ENCODE data around the gene FHIT.

DNA sequence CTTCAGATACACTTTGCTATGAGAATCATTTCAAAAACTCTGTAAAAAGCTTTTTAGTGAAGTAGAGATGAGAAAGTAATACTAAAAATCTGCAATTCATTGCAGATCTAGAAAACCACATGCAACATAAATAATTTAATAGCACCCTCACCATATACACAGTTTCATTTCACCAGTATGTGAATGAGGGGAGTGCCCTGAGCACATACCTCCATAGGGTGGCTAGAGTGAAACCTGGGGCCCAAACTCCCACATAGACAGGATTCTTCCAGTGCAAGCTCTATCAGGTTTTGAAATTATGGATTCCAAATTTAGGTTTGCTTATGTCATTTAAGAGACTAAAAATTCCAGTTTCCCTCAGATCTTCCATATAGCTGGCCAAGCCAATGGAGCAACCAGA lies 1228.1 kb downstream of the FHIT start:
- TF ChIP-seq POLR2A (IDR thresholded peaks at IDR 0.05): no peak
- TF ChIP-seq EP300 (IDR thresholded peaks at IDR 0.05; ENCODE audit: low read depth): no peak
- TF ChIP-seq, protein P1, sequence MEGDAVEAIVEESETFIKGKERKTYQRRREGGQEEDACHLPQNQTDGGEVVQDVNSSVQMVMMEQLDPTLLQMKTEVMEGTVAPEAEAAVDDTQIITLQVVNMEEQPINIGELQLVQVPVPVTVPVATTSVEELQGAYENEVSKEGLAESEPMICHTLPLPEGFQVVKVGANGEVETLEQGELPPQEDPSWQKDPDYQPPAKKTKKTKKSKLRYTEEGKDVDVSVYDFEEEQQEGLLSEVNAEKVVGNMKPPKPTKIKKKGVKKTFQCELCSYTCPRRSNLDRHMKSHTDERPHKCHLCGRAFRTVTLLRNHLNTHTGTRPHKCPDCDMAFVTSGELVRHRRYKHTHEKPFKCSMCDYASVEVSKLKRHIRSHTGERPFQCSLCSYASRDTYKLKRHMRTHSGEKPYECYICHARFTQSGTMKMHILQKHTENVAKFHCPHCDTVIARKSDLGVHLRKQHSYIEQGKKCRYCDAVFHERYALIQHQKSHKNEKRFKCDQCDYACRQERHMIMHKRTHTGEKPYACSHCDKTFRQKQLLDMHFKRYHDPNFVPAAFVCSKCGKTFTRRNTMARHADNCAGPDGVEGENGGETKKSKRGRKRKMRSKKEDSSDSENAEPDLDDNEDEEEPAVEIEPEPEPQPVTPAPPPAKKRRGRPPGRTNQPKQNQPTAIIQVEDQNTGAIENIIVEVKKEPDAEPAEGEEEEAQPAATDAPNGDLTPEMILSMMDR (IDR thresholded peaks at IDR 0.05): no peak
- no peak for TF ChIP-seq POLR2AphosphoS5 (IDR thresholded peaks at IDR 0.05)

Data from transverse colon (tissue), 4 donors.